ENCODE results near the gene ALDH1L2.

- TF ChIP-seq POLR2AphosphoS5 (IDR thresholded peaks at IDR 0.05; ENCODE audit: insufficient read depth in 1 of 2, low read depth in 1 of 2) (no peak), POLR2A (IDR thresholded peaks at IDR 0.05) (no peak), CTCF (IDR thresholded peaks at IDR 0.05) (no peak)
Observed at GRCh38 chr12:105051981-105052380, 32.3 kb downstream of the ALDH1L2 start.

Data from vagina (tissue), 2 donors.